ENCODE data around the gene EXD3. TPM values are rescaled to one million over a fixed set of nuclear protein-coding genes. Genes with fewer than 3 reads are reported as not detected.
"Not testable (repeated sequence)": the region's sequence is repeated elsewhere in the genome, so short reads cannot be mapped to it uniquely, and the experiment has no call there.

The EXD3 gene
- total and polyA plus RNA-seq, 2 experiments from 2014 or later = 32.3 to 72.1 TPM

GRCh38 chr9:137452761-137453642 lies 30.0 kb upstream of the EXD3 start:
- DNase-seq (ENCODE audit: low read depth in 1 of 2, low spot score in 1 of 2) = no peak
- H3K4me3 ChIP-seq = no peak overlapping the region
- TF ChIP-seq CTCF (IDR thresholded peaks at IDR 0.05; ENCODE audit: low read depth, low read length) = no peak
- no peaks in the 10 kb centered on the region for H3K36me3 ChIP-seq
- H3K27me3 ChIP-seq = no peaks in the 10 kb centered on the region
- H3K9me3 ChIP-seq (ENCODE audit: low read depth) = no peaks in the 10 kb centered on the region
- H3K4me1 ChIP-seq (ENCODE audit: low read depth) = peaks cover 6% of the 10 kb centered on the region
- H3K27ac ChIP-seq = no peak overlapping the region

- H3K9me3 ChIP-seq (ENCODE audit: low read depth) = no peaks in the 10 kb centered on the region
- H3K27me3 ChIP-seq = no peaks in the 10 kb centered on the region
- H3K27ac ChIP-seq = no peak overlapping the region
- no peak overlapping the region for H3K4me3 ChIP-seq
- H3K4me1 ChIP-seq (ENCODE audit: low read depth) = peaks cover 6% of the 10 kb centered on the region
- no peak for TF ChIP-seq CTCF (IDR thresholded peaks at IDR 0.05; ENCODE audit: low read depth, low read length)
- no peaks in the 10 kb centered on the region for H3K36me3 ChIP-seq
- no peak for DNase-seq (ENCODE audit: low read depth in 1 of 2, low spot score in 1 of 2)
Observed at GRCh38 chr9:137452006-137452760, 29.2 kb upstream of the EXD3 start.

- H3K27ac ChIP-seq; H3K9me3 ChIP-seq (ENCODE audit: low read depth); H3K27me3 ChIP-seq; H3K36me3 ChIP-seq; DNase-seq (ENCODE audit: low read depth in 1 of 2, low spot score in 1 of 2); H3K4me1 ChIP-seq (ENCODE audit: low read depth); H3K4me3 ChIP-seq: not testable (repeated sequence)
Observed at GRCh38 chr9:137451264-137452005, 28.5 kb upstream of the EXD3 start.

- H3K4me1 ChIP-seq (ENCODE audit: low read depth); H3K27ac ChIP-seq; DNase-seq (ENCODE audit: low read depth in 1 of 2, low spot score in 1 of 2); H3K9me3 ChIP-seq (ENCODE audit: low read depth); H3K36me3 ChIP-seq; H3K27me3 ChIP-seq; H3K4me3 ChIP-seq: not testable (repeated sequence)
Observed at GRCh38 chr9:137450539-137451222, 27.7 kb upstream of the EXD3 start.

GRCh38 chr9:137449931-137450538 lies 27.1 kb upstream of the EXD3 start:
- Histone ChIP-seq H3K9me3 (ENCODE audit: low read depth) (no peaks in the 10 kb centered on the region), H3K36me3 (no peaks in the 10 kb centered on the region), H3K4me3 (no peak overlapping the region), H3K27me3 (no peaks in the 10 kb centered on the region), H3K4me1 (ENCODE audit: low read depth) (peaks cover 6% of the 10 kb centered on the region), H3K27ac (no peak overlapping the region)
- DNase-seq (ENCODE audit: low read depth in 1 of 2, low spot score in 1 of 2) = no peak
- no peak for TF ChIP-seq CTCF (IDR thresholded peaks at IDR 0.05; ENCODE audit: low read depth, low read length)

Measured in cardiac muscle cell (in vitro differentiated cells and primary cell).